WI38 (cell line): ENCODE data around the gene METTL16.

Source experiments
- H3K4me3 ChIP-seq: 2 replicates; pipeline ENCODE4 v1.5.1; 2011; ENCODE audit warnings: low read depth, mild to moderate bottlenecking, control low read depth, low read length
- CTCF ChIP-seq: IDR thresholded peaks from 2 replicates; pipeline ENCODE4 v1.5.1; 2012; ENCODE audit warnings: low read depth, mild to moderate bottlenecking, control low read depth, low read length

Gene METTL16

GRCh38 chr17:2478458-2478857, 33.2 kb downstream of the METTL16 start:
- no peak overlapping the region for H3K4me3 ChIP-seq
- TF ChIP-seq CTCF: no peak

DNA sequence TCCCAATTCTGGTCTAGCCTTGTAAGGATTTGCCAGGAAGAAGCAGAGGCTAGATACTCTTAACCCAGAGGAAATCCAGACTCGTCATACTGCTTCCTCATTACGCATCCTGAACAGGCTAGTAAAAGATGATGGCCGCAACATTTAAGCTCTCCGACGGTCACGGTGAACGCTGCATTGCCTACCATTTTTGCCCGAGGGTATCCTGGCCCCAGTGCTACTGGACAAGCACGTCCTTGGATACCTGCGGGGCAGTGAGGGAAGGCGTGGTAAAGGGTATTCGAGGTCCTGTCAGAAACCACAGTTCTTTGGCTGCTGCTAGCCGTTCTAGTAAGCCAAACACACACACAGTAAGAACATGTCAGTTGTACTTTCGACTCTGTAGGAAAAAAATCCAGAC, 36.6 kb downstream of the METTL16 start:
- no peak for TF ChIP-seq CTCF
- H3K4me3 ChIP-seq: no peak overlapping the region

GRCh38 chr17:2474371-2474770, 37.3 kb downstream of the METTL16 start:
- no peak overlapping the region for H3K4me3 ChIP-seq
- TF ChIP-seq CTCF: no peak

DNA sequence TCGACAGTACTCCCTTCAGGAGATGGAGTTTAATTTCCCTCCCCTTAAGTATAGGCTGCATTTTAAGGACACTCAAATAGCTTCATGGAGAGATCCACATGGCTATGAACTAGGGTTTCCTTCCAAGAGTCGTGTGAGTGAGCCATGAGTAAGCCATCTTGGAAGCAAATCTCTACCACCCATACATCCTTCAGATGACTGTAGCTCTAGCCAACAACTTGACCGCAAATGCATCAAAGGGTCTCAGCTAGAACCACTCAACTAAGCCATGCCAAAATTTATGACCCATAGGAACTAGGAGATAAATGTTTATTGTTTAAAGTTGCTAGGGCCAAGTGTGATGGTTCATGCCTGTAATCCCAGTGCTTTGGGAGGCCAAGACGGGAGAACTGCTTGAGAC, 43.4 kb downstream of the METTL16 start:
- no peak for TF ChIP-seq CTCF
- no peak overlapping the region for H3K4me3 ChIP-seq

DNA sequence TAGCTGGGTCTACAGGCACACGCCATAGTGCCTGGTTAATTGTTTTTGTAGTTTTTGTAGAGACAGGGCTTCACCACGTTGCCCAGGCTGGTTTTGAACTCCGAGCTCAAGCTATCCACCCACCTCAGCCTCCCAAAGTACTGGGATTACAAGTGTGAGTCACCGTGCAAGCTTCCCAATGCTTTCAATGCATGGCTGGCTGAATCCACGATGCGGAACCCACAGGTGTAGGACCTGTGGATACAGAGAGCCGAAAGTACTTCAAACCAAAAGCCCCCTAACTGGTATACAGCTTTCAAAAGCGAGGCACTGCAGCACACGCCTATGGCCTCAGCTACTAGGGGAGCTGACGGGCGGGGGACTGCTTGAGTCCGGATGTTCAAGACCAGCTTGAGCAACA, 44.8 kb downstream of the METTL16 start:
- TF ChIP-seq CTCF: no peak

DNA sequence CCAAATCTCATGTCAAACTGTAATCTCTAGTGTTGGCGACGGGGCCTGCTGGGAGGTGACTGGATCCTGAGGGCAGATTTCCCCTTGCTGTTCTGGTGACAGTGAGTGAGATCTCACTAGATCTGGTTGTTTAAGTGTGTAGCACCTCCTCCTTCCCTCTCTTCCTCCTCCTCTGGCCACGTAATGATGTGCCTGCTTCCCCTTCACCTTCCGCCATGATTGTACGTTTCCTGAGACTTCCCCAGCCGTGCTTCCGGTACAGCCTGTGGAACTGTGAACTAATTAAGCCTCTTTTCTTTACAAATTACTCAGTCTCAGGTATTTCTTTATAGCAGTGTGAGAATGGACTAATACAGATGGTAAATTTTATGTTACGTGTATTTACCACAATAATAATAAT, 49.2 kb downstream of the METTL16 start:
- H3K4me3 ChIP-seq: no peak overlapping the region
- TF ChIP-seq CTCF: no peak

More for the DNA sequence above, 44.8 kb downstream of the METTL16 start:
- no peak overlapping the region for H3K4me3 ChIP-seq

DNA sequence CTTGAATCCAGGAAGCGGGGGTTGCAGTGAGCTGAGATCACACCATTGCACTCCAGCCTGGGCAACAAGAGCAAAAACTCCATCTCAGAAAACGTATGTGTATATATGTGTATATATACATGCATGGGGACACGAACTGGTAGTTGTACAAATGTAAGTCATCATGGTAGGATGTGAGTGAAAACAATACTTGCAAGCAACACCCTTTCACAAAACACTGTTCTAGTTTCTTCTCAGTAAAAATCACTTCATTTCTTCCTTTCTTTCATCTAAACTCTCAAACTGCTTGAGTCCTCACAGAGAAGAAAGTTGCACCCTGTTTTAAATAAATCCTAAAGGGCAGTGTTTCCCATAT, 51.8 kb downstream of the METTL16 start:
- no peak for TF ChIP-seq CTCF
- H3K4me3 ChIP-seq: no peak overlapping the region
